Measurements from ENCODE around the gene TGFBI. TPM values are rescaled to one million over a fixed set of nuclear protein-coding genes. Genes with fewer than 3 reads are reported as not detected.

The TGFBI gene
- total and polyA plus RNA-seq, 9 of the 15 experiments (the other 6 are each of a cell fraction or from before 2014, with no cell fraction given) = 0.05 to 0.62 (median 0.08) TPM; not detected in 6

GRCh38 chr5:136080483-136081216, 51.9 kb downstream of the TGFBI start (continued):
- no peak for TF ChIP-seq ZEB2 (IDR thresholded peaks at IDR 0.05)
- TF ChIP-seq KAT8 (IDR thresholded peaks at IDR 0.05; ENCODE audit: low read depth) = no peak
- TF ChIP-seq CREB1 (IDR thresholded peaks at IDR 0.05) = peak; percentile 91
- TF ChIP-seq CREB1 (CRISPR knock-in tag; IDR thresholded peaks at IDR 0.05) = peak; percentile 89
- TF ChIP-seq KDM1A (IDR thresholded peaks at IDR 0.05) = no peak
- TF ChIP-seq RAD51 (IDR thresholded peaks at IDR 0.05; ENCODE audit: borderline replicate concordance, low read depth) = no peak; the same call in 1 of the 2 replicates
- TF ChIP-seq MIER1 (IDR thresholded peaks at IDR 0.05; ENCODE audit: low read depth) = no peak
- no peak for TF ChIP-seq NR2C1 (IDR thresholded peaks at IDR 0.05)
- TF ChIP-seq NR2C1 (tag; IDR thresholded peaks at IDR 0.05) = no peak
- peak; percentile 67 for TF ChIP-seq E2F8 (IDR thresholded peaks at IDR 0.05; ENCODE audit: low read depth, partially characterized antibody)
- TF ChIP-seq RFX1 (IDR thresholded peaks at IDR 0.05) = no peak
- no peak for TF ChIP-seq FOXJ2 (tag; IDR thresholded peaks at IDR 0.05)
- no peak for TF ChIP-seq TCFL5 (CRISPR knock-in tag; conservative IDR thresholded peaks at IDR 0.05)
- no peak for TF ChIP-seq TAF9B (IDR thresholded peaks at IDR 0.05; ENCODE audit: partially characterized antibody)
- no peak for TF ChIP-seq JUNB (CRISPR knock-in tag; conservative IDR thresholded peaks at IDR 0.05)
- TF ChIP-seq FOS (IDR thresholded peaks at IDR 0.05; ENCODE audit: extremely low read depth, insufficient read length) = peak; percentile 5
- TF ChIP-seq CREB3 (tag; conservative IDR thresholded peaks at IDR 0.05; ENCODE audit: low read depth) = no peak
- no peak for TF ChIP-seq TGIF2 (CRISPR knock-in tag; IDR thresholded peaks at IDR 0.05)
- TF ChIP-seq KHSRP (IDR thresholded peaks at IDR 0.05) = no peak
- peak; percentile 71 for TF ChIP-seq EP400 (IDR thresholded peaks at IDR 0.05)
- no peak for TF ChIP-seq DPF2 (IDR thresholded peaks at IDR 0.05)
- TF ChIP-seq HMG20B (CRISPR knock-in tag; IDR thresholded peaks at IDR 0.05) = no peak
- TF ChIP-seq CSDE1 (IDR thresholded peaks at IDR 0.05) = peak in 1 of 2 experiments; percentile 73; a peak in 2 of 4 replicates
- TF ChIP-seq PTTG1 (tag; IDR thresholded peaks at IDR 0.05; ENCODE audit: low read depth) = no peak
- TF ChIP-seq RCOR1 (IDR thresholded peaks at IDR 0.05; ENCODE audit: borderline replicate concordance in 1 of 2, low read depth in 2 of 2, low read length in 2 of 2) = no peak; a peak in 1 of 4 replicates
- no peak for TF ChIP-seq EWSR1 (IDR thresholded peaks at IDR 0.05; ENCODE audit: borderline replicate concordance, low read depth, partially characterized antibody)
